Kidney glomerular epithelial cell (primary cell): ENCODE data around the gene SQOR.

ENCODE experiments used
- DNase-seq: peaks from one replicate; lab custom pipeline; 2025; lab: John Stamatoyannopoulos, UW

Gene SQOR

DNA sequence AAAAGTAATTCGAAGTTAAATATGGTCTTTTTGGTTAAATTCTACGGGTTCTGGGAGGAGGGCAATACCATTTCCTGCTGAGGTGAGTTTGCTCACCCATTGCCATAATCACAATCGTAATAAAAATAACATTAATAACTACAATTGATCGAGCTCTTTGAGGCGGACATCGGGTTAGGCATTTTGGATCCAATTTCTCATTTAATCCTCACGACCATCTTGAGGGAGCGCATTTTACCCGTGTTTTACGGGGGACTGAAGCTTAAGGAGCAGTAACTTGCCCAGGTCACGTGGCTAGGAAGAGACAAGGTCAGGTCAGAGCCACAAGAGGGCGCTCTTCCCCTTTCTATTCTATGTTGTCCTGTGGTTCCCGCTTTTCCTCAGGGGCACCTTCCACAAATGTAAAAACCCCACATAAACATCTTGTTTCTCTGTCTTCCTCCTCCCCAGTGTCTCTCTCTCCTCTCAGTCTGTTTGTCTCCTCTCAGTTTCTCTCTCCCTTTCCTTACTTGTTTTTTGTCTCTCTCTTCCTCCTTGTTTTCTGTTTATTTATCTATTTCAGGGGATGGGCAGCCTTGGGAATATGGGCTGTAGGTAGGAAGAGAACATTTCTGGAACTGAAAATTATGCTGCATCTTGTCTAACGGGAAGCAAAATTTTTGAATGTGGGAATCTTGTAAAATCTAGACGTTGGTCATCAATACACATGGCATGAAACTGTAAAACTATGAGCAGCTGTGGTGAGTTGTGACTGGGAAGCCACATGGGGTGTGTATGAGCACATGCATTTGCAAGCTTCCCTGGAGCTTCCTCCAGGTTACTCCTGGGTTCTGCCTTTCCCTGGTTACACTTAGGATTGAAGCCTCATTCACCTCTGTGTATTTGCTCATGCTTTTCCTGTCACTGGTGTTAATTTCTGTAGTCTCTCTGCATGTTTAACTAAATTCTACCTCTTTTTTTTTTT is 71.0 kb downstream of the SQOR start:
- peak; percentile 87 for DNase-seq

- DNase-seq, result no peak
These were observed 75.8 kb downstream of the SQOR start for GRCh38 chr15:45710657-45711056.

- DNase-seq, result peak; percentile 35
These were observed 80.0 kb downstream of the SQOR start for GRCh38 chr15:45714590-45715488.

DNA sequence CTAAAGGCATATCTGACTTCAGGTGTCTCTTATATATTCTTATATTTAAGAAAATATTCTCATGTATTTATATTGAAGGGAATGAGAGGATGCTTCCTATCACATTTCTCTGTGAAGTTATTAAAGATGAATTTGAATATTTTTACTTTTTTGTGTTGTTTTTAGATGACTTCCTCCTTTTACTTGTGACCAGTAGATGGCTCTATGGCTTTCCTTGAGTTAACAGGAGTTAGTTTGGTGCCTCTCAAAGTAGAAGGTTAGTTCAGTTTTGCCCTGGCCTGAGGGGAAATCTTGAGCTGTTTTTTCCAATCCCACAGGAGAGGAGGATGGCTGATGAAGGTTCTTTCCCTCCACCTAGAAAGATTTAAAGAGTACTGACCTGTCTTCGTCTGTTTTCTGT is 80.7 kb downstream of the SQOR start:
- DNase-seq, result peak; percentile 15

DNA sequence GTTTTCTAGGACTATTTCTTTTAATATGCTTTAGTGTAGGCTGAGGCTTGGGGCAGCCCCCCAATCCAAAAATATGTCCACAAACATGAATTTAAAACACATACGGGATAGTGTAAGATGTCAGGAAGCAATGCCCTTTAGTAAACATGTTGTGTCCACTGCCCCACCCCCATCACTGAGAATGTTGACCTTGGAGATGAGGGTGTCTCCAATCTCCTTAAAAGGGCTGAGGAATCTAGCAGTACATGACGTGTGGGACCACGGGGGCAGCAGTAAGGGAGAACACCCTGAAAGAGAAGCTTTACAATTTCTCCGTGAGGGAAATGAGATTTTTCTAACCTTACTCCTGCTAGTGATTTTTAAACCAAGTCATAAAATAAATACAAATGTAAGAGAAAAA is 84.7 kb downstream of the SQOR start:
- DNase-seq, result no peak

DNA sequence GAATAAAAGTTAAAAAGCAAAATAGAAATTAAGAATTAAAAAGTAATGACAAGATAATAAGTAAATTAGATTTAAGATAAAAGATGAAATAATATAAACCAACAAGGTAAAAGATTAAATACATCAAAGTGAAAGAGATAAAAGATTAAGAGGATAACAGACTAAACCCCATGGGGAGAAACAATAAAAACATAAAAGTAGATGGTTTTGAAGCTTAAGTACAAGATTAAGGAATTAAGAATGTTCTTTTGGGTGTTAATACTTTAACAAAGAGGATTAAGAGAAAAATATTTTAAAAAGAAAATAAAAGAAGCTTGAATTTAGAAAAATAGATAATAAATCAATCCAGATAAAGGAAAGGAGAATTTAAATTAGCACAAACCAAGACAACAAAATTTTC is 85.4 kb downstream of the SQOR start:
- DNase-seq, result no peak

- DNase-seq, result no peak
These were observed 93.8 kb downstream of the SQOR start for GRCh38 chr15:45728641-45729040.

- DNase-seq, result peak; percentile 4
These were observed 94.3 kb downstream of the SQOR start for GRCh38 chr15:45729141-45729540.

- DNase-seq, result no peak
These were observed 96.5 kb downstream of the SQOR start for GRCh38 chr15:45731343-45731742.

DNA sequence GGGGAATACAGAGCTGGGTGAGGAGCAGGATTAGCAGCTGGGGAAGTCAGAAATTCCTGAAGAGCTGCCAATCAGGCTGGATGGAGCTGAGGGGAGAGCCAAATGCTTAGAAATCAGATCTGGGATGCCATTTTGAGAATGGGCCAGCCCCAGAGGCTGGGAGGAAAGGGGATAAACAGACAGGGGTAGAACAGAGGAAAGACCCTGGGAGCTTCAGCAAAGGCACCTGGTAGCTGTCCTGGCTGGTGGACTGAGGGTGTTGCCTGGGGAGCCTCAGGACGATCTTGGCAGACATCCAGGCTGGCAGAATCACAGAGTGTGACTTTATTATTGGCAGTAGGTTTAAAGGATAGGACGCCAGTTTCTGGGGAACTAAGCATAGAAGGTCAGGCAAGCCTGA is 97.8 kb downstream of the SQOR start:
- DNase-seq, result no peak

DNA sequence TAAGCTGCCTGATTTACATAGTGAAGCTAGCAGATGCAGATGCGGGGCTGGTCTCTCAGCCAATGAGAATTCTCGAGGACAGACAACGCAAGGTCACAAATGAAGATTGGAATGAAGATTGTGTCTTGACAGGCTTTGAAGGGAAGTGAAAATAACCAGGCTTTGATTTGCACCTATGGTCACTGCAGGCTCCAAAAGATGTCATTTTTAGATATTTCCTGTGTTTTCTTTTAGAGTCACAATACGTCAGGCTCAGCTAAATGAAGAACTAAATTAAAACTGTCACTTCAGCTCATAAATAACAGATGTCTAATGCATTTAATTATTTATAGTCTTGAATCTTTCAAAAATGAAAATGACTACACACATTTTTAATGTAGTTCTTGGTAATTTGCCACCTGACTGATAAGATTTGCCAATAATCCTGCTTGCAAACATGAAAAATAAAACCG is 99.5 kb downstream of the SQOR start:
- DNase-seq, result no peak
